ENCODE measurements around the gene QSOX2.

QSOX2 gene

GRCh38 chr9:136177224-136177623, 68.4 kb downstream of the QSOX2 start:
- DNase-seq (ENCODE audit: low spot score) = no peak
- FAIRE-seq = no peak

- FAIRE-seq (no peak), DNase-seq (ENCODE audit: low spot score) (no peak)
These were observed 69.9 kb downstream of the QSOX2 start for GRCh38 chr9:136175616-136176197.

- DNase-seq (ENCODE audit: low spot score) (no peak), FAIRE-seq (no peak)
These were observed 70.6 kb downstream of the QSOX2 start for GRCh38 chr9:136174779-136175615.

- no peak for DNase-seq (ENCODE audit: low spot score)
- FAIRE-seq = no peak
These were observed 71.8 kb downstream of the QSOX2 start for GRCh38 chr9:136173648-136174290.

- no peak for FAIRE-seq
These were observed 73.1 kb downstream of the QSOX2 start for GRCh38 chr9:136172412-136173079.

GRCh38 chr9:136171801-136172411, 73.7 kb downstream of the QSOX2 start:
- DNase-seq (ENCODE audit: low spot score) = no peak
- FAIRE-seq = no peak

More at GRCh38 chr9:136172412-136173079, 73.1 kb downstream of the QSOX2 start:
- no peak for DNase-seq (ENCODE audit: low spot score)

- no peak for DNase-seq (ENCODE audit: low spot score)
These were observed 74.4 kb downstream of the QSOX2 start for GRCh38 chr9:136171009-136171800.

GRCh38 chr9:136170006-136170901, 75.4 kb downstream of the QSOX2 start:
- DNase-seq (ENCODE audit: low spot score) (no peak), FAIRE-seq (no peak)

More at GRCh38 chr9:136171009-136171800, 74.4 kb downstream of the QSOX2 start:
- FAIRE-seq = no peak

GRCh38 chr9:136169495-136169894, 76.1 kb downstream of the QSOX2 start:
- no peak for FAIRE-seq
- no peak for DNase-seq (ENCODE audit: low spot score)

GRCh38 chr9:136163248-136163850, 82.3 kb downstream of the QSOX2 start:
- no peak for FAIRE-seq

GRCh38 chr9:136160995-136161610, 84.5 kb downstream of the QSOX2 start:
- no peak for DNase-seq (ENCODE audit: low spot score)
- FAIRE-seq = no peak

More at GRCh38 chr9:136163248-136163850, 82.3 kb downstream of the QSOX2 start:
- DNase-seq (ENCODE audit: low spot score) = no peak

- FAIRE-seq (no peak), DNase-seq (ENCODE audit: low spot score) (no peak)
These were observed 85.2 kb downstream of the QSOX2 start for GRCh38 chr9:136160381-136160841.

- FAIRE-seq (no peak), DNase-seq (ENCODE audit: low spot score) (no peak)
These were observed 85.8 kb downstream of the QSOX2 start for GRCh38 chr9:136159851-136160250.

- FAIRE-seq = no peak
These were observed 87.9 kb downstream of the QSOX2 start for GRCh38 chr9:136157477-136158265.

More at GRCh38 chr9:136157477-136158265, 87.9 kb downstream of the QSOX2 start:
- DNase-seq (ENCODE audit: low spot score) = no peak

All from RCC 7860 (cell line).